ENCODE measurements around the gene VMO1. TPM values are rescaled to one million over a fixed set of nuclear protein-coding genes. Genes with fewer than 3 reads are reported as not detected.

Gene VMO1
- total and polyA plus RNA-seq, 4 donors: 1.7 to 9.1 (median 3.9) TPM

GRCh38 chr17:4769628-4770027 lies 16.5 kb downstream of the VMO1 start:
- Histone ChIP-seq H3K9me3 (ENCODE audit: control insufficient read depth in 4 of 4, low read length in 3 of 4) (no peaks in the 10 kb centered on the region), H3K9ac (ENCODE audit: low read depth in 1 of 2, low read length in 2 of 2) (no peak overlapping the region), H3K27ac (ENCODE audit: low read depth in 1 of 2, low read length in 2 of 2) (no peak overlapping the region), H3K4me3 (ENCODE audit: low read depth in 1 of 3, low read length in 3 of 3) (no peak overlapping the region), H3K36me3 (ENCODE audit: control insufficient read depth in 4 of 4, insufficient read depth in 3 of 4, low read depth in 1 of 4, low read length in 3 of 4) (no peaks in the 10 kb centered on the region), H3K4me1 (ENCODE audit: control insufficient read depth in 4 of 4, insufficient read depth in 4 of 4, low read length in 3 of 4) (peaks cover 0 to 14% (median 7%) of the 10 kb centered on the region in 4 donors), H3K27me3 (ENCODE audit: control insufficient read depth in 4 of 4, insufficient read depth in 4 of 4, low read length in 3 of 4) (no peaks in the 10 kb centered on the region)
- 95% methylated on average over 2 of the region's 2 CpGs for WGBS
- TF ChIP-seq NR2F2 (IDR thresholded peaks at IDR 0.05): no peak
- TF ChIP-seq EGR1 (IDR thresholded peaks at IDR 0.05; ENCODE audit: low read depth in 2 of 2): no peak
- no peak for TF ChIP-seq HNF4G (IDR thresholded peaks at IDR 0.05)
- no peak for TF ChIP-seq TAF1 (conservative IDR thresholded peaks at IDR 0.05)
- TF ChIP-seq ATF3 (IDR thresholded peaks at IDR 0.05): no peak
- no peak for TF ChIP-seq CTCF (IDR thresholded peaks at IDR 0.05; ENCODE audit: low read depth, low read length, missing input control)
- no peak for TF ChIP-seq YY1 (IDR thresholded peaks at IDR 0.05)
- no peak for TF ChIP-seq MAX (IDR thresholded peaks at IDR 0.05)
- no peak for TF ChIP-seq ZBTB33 (IDR thresholded peaks at IDR 0.05)
- TF ChIP-seq RXRA (IDR thresholded peaks at IDR 0.05): no peak
- no peak for TF ChIP-seq FOXA2 (IDR thresholded peaks at IDR 0.05)
- TF ChIP-seq FOXA1 (IDR thresholded peaks at IDR 0.05): no peak
- TF ChIP-seq HNF4A (conservative IDR thresholded peaks at IDR 0.05): no peak
- no peak for TF ChIP-seq RAD21 (IDR thresholded peaks at IDR 0.05)
- no peak for TF ChIP-seq SP1 (IDR thresholded peaks at IDR 0.05)
- TF ChIP-seq GABPA (IDR thresholded peaks at IDR 0.05 in 1 of 2, conservative IDR thresholded peaks at IDR 0.05 in 1 of 2): no peak
- no peak for TF ChIP-seq JUND (IDR thresholded peaks at IDR 0.05)
- DNase-seq (ENCODE audit: low spot score): no peak

GRCh38 chr17:4768298-4768697 lies 17.9 kb downstream of the VMO1 start:
- DNase-seq (ENCODE audit: low spot score): no peak
- no peak for TF ChIP-seq GABPA (IDR thresholded peaks at IDR 0.05 in 1 of 2, conservative IDR thresholded peaks at IDR 0.05 in 1 of 2)
- TF ChIP-seq TAF1 (conservative IDR thresholded peaks at IDR 0.05): no peak
- TF ChIP-seq MAX (IDR thresholded peaks at IDR 0.05): no peak
- no peak for TF ChIP-seq YY1 (IDR thresholded peaks at IDR 0.05)
- TF ChIP-seq HNF4A (conservative IDR thresholded peaks at IDR 0.05): no peak
- TF ChIP-seq RXRA (IDR thresholded peaks at IDR 0.05): no peak
- TF ChIP-seq SP1 (IDR thresholded peaks at IDR 0.05): no peak
- TF ChIP-seq EGR1 (IDR thresholded peaks at IDR 0.05; ENCODE audit: low read depth in 2 of 2): no peak
- no peak for TF ChIP-seq FOXA2 (IDR thresholded peaks at IDR 0.05)
- no peak for TF ChIP-seq CTCF (IDR thresholded peaks at IDR 0.05; ENCODE audit: low read depth, low read length, missing input control)
- no peak for TF ChIP-seq FOXA1 (IDR thresholded peaks at IDR 0.05)
- 79% methylated on average over 6 of the region's 6 CpGs for WGBS
- no peaks in the 10 kb centered on the region for H3K9me3 ChIP-seq (ENCODE audit: control insufficient read depth in 4 of 4, low read length in 3 of 4)
- H3K36me3 ChIP-seq (ENCODE audit: control insufficient read depth in 4 of 4, insufficient read depth in 3 of 4, low read depth in 1 of 4, low read length in 3 of 4): no peaks in the 10 kb centered on the region
- no peak overlapping the region for H3K4me3 ChIP-seq (ENCODE audit: low read depth in 1 of 3, low read length in 3 of 3)
- no peaks in the 10 kb centered on the region for H3K27me3 ChIP-seq (ENCODE audit: control insufficient read depth in 4 of 4, insufficient read depth in 4 of 4, low read length in 3 of 4)
- peaks cover 0 to 14% (median 7%) of the 10 kb centered on the region in 4 donors for H3K4me1 ChIP-seq (ENCODE audit: control insufficient read depth in 4 of 4, insufficient read depth in 4 of 4, low read length in 3 of 4)
- no peak overlapping the region for H3K9ac ChIP-seq (ENCODE audit: low read depth in 1 of 2, low read length in 2 of 2)
- no peak overlapping the region for H3K27ac ChIP-seq (ENCODE audit: low read depth in 1 of 2, low read length in 2 of 2)

Measured in liver (tissue), 9 donors.